GM18868 (cell line): ENCODE results near the gene C16orf96.

Source experiments
- ATAC-seq: cut with Tn5 transposase; IDR thresholded peaks from one replicate; pipeline ENCODE4 v1.9.1; 2021; ENCODE audit warnings: mild to moderate bottlenecking, moderate library complexity; ENCODE audit not compliant: unreplicated experiment

Gene C16orf96

GRCh38 chr16:4525069-4525468 is 31.1 kb upstream of the C16orf96 start:
- ATAC-seq, result no peak

- ATAC-seq, result no peak
Observed at GRCh38 chr16:4525634-4526277, 30.4 kb upstream of the C16orf96 start.

GRCh38 chr16:4529085-4530060 is 26.8 kb upstream of the C16orf96 start:
- ATAC-seq, result no peak

DNA sequence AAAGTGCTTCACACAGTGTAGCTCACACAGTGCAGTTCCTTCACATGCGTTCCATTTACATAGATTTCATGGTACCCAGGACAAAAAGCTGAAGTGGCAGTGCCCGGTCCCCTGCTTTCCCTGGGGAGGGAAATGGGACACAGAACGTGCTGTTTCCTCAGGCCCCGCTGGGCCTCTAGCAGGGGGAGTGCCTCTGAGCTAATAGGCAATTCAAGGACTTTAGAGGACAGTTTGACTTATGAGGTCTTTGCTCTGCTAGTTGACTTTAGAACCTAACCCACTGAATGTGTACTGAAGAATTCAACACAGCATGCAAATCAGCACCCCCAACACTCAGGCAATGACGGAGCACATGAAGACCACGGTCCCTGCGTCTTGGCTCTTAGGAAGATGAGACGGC is 24.3 kb upstream of the C16orf96 start:
- no peak for ATAC-seq

DNA sequence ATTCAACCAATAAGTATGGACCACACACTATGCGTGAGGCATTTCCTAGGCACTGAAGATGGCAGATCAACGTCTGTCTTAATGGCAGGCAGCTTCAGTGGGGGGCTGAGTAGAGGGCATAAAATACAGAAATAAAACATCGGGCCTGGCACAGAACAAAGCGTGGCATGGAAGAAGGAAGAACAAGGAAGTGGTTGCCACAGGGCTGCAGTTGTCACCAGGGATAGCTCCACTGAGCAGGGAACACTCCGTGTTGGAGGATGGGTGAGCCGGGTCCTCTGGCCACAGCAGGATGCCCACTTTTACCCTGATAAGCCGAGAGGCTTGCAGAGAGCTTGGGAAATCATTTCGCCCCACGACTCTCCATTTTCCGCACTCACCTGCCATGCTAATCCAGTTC is 23.9 kb upstream of the C16orf96 start:
- no peak for ATAC-seq

DNA sequence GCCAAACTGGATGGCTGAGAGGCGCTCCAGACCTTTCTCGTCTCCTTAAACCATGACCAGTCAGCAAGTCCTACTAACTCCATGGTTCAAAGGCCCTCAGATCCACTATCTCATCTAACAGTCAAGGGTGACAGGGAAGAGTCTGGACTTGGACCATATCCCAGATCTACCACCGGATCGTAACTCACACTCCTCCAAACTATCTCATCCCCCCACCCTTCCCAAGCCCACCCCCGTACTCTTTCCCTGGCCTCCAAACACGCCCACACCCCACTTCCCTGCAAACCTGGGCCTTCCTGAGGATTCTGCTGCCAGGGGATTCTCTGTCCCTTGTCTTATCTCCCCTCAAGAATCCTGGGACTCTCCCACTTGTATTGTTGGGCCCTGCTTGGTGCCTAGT is 22.6 kb upstream of the C16orf96 start:
- no peak for ATAC-seq

DNA sequence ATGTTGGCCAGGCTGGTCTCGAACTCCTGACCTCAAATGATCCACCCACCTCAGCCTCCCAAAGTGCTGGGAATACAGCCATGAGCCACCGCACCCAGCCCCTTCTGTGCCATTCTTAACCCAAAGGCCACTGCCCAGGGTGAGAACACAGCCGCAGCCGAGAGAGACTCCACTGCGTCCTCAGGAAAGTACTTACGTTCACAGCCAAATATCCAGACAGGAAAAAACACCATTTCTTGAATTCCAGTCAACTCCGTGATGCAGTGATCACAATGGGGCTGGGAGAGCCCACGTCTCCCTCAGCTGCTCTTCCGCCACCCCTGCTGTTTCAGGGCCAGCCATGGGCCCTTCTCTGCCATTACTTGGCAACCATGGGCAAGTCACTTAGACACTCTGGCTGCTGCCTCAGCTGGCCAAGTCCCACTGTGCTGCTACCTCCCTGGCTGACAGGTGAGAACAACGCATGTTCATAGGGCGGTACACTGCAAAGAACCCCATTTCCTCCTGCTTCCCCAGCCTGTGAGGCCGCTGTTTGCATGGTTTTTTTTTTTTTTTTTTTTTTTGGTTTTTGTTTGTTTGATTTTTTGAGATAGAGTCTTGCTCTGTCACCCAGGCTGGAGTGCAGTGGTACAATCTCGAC is 21.9 kb upstream of the C16orf96 start:
- ATAC-seq, result no peak

GRCh38 chr16:4535627-4536108 is 20.5 kb upstream of the C16orf96 start:
- no peak for ATAC-seq

DNA sequence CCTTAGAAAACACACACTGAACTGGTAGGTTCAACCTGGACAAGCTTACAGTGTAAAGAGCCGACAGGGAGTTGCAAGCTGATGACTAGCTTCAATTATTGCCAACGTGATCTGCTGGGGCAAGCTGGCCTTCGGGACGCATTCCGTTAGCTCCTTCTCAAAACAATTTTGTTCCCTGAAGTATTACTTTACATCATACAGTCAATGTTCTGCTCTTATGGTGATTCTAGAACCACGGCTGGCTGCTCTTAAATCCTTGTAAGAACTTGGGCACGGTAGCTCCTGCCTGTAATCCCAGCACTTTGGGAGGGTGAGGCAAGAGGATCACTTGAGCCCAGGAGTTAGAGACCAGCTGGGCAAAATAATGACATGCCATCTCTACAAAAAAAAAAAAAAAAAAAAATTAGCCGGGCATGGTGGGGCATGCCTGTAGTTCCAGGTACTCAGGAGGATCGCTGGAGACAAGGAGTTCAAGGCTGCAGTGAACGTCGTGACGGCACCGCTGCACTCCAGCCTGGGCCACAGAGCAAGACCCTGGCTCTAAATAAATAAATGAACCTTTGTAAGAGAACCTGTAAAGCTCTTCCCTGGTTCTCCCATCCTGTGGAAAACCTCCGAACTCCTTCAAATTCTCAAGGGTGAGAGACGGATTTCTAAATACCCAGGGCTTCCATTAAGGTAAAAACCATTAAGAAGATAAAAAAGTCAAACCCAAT is 19.6 kb upstream of the C16orf96 start:
- no peak for ATAC-seq

- peak; percentile 26 for ATAC-seq
Observed at GRCh38 chr16:4537376-4538343, 18.5 kb upstream of the C16orf96 start.

- ATAC-seq, result peak; percentile 84
Observed at GRCh38 chr16:4538350-4539235, 17.5 kb upstream of the C16orf96 start, which contains the start of gene CDIP1. CDIP1 (minus strand) TSS chr16:4538773; CDS start chr16:4514130, 24,643 bp downstream.

DNA sequence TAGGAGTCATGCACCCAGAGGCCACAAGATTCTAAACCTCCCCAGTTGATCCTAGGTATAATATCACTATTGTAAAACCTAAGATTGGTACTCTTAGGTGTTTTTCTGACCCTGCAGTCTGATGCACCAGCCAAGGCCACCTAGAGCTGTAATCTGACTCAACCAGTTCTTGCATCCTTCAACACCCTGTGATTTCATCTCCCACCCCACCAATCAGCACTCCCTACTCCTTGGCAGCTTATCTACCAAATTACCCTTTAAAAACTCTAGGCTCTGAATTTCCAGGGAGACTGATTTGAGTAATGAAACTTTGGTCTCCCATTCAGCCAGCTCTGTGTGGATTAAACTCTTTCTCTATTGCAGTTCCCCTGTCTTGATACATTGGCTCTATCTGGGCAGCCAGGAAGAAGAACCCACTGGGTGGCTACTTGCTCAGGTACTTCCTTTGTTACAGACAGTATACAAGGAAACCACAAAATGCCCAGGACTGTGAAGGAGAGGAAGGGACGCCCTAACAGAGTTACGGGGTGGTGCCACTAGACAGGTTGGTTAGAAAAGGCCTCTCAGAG is 16.3 kb upstream of the C16orf96 start:
- ATAC-seq, result no peak

GRCh38 chr16:4544473-4544872 is 11.7 kb upstream of the C16orf96 start:
- ATAC-seq, result no peak

DNA sequence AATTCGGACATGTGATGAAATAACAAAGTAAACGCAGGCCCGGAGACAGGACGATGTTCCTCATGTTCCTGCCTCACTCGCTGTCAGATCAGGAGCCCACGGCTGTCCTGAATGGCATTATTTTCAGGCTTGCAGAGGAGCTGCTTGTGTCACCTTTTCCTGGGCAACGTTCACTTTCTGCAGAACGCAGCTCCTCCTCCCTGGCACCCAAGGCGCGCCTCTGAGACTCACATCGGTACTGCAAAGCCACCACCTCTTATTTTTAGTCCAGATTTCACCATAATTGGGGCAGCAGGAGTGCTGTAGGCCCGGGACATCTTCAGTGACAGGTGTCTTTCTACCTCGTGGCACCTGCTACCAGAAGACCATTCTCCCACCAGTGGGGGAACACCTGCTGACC is 8.0 kb upstream of the C16orf96 start:
- no peak for ATAC-seq

DNA sequence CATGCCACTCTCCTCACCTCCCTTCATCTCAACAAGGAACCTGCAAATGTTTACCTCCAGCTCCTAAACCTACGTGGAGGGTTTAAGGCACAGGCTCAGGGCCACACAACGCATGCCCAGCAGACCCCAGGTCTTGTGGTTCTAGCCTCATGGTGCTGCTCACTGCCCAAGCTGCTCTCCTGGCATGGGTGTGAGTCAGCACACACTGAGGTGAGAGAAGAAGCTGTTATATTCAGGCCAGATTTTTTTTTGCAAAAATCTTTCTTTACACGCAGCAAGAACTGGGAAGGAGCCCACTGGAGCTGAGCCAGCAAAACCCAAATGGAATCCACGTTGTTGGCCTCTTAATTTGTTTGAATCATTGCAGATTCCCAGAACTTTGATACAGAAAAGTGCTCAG is 5.5 kb upstream of the C16orf96 start:
- no peak for ATAC-seq

DNA sequence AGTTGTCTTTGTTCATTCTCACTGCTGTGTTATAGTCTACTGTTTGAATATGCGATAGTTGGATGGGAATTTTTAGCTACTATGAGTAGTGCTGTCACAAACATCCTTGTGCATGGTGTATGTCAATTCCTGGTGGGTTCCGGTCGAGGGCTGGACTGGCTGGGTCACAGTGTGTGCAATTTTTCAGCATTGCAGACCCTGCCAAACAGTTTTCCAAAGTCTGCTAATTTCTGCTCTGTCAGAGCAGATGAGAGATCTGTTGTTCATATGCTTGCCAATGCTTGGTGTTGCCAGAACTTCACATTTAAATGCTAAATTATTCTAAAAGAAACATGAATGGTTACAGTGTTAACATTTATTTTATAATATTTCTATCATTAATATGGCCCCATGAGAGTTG is 3.6 kb upstream of the C16orf96 start:
- no peak for ATAC-seq

DNA sequence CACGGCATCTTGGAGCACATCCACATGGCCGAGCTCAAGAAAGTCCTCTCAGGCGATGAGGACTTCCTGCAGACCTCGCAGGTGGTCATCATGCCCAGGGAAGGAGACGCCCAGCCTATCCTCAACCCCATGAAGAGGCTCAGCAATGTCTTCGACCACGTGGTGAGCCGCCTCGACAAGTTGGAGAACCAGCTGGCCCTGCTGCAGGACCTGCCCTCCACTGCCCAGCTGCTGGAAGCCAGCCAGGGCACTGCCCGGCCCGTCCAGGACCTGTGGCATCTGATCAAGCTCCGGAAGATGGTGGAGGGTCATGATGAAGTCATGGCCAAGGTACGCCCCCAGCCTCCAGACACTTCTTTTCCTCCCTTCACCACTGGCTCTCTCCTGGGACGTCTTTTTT is 440 bp downstream of the C16orf96 start:
- ATAC-seq, result no peak

DNA sequence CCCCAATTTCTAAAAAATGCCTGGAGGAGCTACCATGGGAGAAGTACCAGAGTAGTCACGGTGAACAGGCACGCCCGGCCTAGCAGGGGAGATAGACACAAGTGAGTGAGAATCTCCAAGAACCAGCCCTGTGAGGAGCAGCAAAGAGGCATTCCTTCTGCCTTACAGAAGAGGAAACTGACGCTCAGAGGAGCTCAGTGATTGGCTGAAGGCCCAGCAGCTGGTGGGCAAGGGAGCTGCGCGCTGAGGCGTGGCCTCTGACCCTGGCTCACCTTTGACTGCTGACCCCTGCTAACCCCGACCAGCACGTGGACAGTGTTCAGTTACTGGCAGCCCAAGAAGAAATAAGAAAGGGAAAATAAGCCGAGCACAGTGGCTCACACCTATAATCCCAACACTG is 1.8 kb downstream of the C16orf96 start:
- no peak for ATAC-seq
